T-helper 2 cell (primary cell): ENCODE results near the gene HIVEP3.

ENCODE experiments used
- DNase-seq, 5 experiments: peaks; one replicate each; pipeline versions ENCODE4 v3.0.0 to v3.0.0-alpha.2; 2012 to 2022

Gene HIVEP3

GRCh38 chr1:41663671-41664400, 254.9 kb downstream of the HIVEP3 start:
- DNase-seq = no peak

- DNase-seq = no peak
Observed at GRCh38 chr1:41662765-41663437, 255.8 kb downstream of the HIVEP3 start.

GRCh38 chr1:41662061-41662764, 256.5 kb downstream of the HIVEP3 start:
- DNase-seq = peak; percentile 35 to 85 (median 67)

- peak in 1 of 5 experiments; percentile 42 for DNase-seq
Observed at GRCh38 chr1:41661428-41662060, 257.2 kb downstream of the HIVEP3 start.

GRCh38 chr1:41660570-41661427, 257.9 kb downstream of the HIVEP3 start:
- peak in 1 of 5 experiments; percentile 62 for DNase-seq

- peak in 1 of 5 experiments; percentile 45 for DNase-seq
Observed at GRCh38 chr1:41659903-41660302, 258.8 kb downstream of the HIVEP3 start.

- no peak for DNase-seq
Observed at GRCh38 chr1:41659159-41659495, 259.6 kb downstream of the HIVEP3 start.

- no peak for DNase-seq
Observed at GRCh38 chr1:41658431-41659158, 260.1 kb downstream of the HIVEP3 start.

GRCh38 chr1:41657679-41658295, 260.9 kb downstream of the HIVEP3 start:
- DNase-seq = no peak

GRCh38 chr1:41656825-41657500, 261.8 kb downstream of the HIVEP3 start:
- no peak for DNase-seq

GRCh38 chr1:41656068-41656467, 262.7 kb downstream of the HIVEP3 start:
- DNase-seq = no peak

- DNase-seq = no peak
Observed at GRCh38 chr1:41655632-41656031, 263.1 kb downstream of the HIVEP3 start.

- DNase-seq = no peak
Observed at GRCh38 chr1:41653574-41653973, 265.1 kb downstream of the HIVEP3 start.

GRCh38 chr1:41652384-41653265, 266.1 kb downstream of the HIVEP3 start:
- no peak for DNase-seq

GRCh38 chr1:41650028-41650880, 268.5 kb downstream of the HIVEP3 start:
- peak in 1 of 5 experiments; percentile 47 for DNase-seq

GRCh38 chr1:41649396-41650027, 269.2 kb downstream of the HIVEP3 start:
- no peak for DNase-seq

- DNase-seq = no peak
Observed at GRCh38 chr1:41648844-41649243, 269.9 kb downstream of the HIVEP3 start.

GRCh38 chr1:41648230-41648629, 270.5 kb downstream of the HIVEP3 start:
- DNase-seq = no peak
